ENCODE data around the gene ARMC12. TPM values are rescaled to one million over a fixed set of nuclear protein-coding genes. Genes with fewer than 3 reads are reported as not detected.

ARMC12 gene
- total RNA-seq, 3 donors from 2014 or later (not counting 1 experiment from before 2014, with no cell fraction given): 0.59 to 1.5 (median 0.64) TPM

DNA sequence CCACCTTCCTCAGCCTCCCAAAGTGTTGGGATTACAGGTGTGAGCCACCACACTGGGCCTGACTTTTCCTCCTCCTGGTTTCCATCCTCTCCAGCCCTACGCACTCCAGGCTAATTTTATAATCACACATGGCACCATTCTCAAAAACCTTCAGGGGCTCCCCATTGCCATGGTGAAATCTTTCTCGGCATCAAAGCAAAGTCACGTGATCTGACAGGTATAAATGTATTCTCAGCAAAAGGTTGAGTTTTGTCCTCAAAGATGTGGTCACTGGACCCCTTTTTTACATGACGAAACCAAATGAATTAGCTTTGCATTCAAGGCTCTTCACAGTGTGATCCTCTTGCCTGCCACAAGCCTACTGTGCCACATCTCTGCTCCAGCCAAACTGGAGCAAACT, 15.5 kb downstream of the ARMC12 start:
- intact Hi-C loops (cut with micrococcal nuclease): no loop called here
- H3K36me3 Mint-ChIP-seq: no peaks in the 10 kb centered on the region

GRCh38 chr6:35754452-35755277, 17.8 kb downstream of the ARMC12 start:
- Mint-ChIP-seq H3K4me3 (no peak overlapping the region), H3K4me1 (no peaks in the 10 kb centered on the region), H3K9me3 (no peaks in the 10 kb centered on the region), H3K27me3 (ENCODE audit: low read depth in 2 of 2) (peaks cover 0 to 13% of the 10 kb centered on the region in 2 donors), H3K27ac (no peak overlapping the region), H3K36me3 (no peaks in the 10 kb centered on the region)
- Histone ChIP-seq H3K9me3 (ENCODE audit: control insufficient read depth, insufficient read depth, low read length) (no peaks in the 10 kb centered on the region), H3K4me3 (ENCODE audit: low read length) (no peak overlapping the region), H3K36me3 (ENCODE audit: control insufficient read depth, insufficient read depth, low read length) (no peaks in the 10 kb centered on the region), H3K27me3 (ENCODE audit: control insufficient read depth, insufficient read depth, low read length) (no peaks in the 10 kb centered on the region), H3K4me1 (ENCODE audit: control insufficient read depth, insufficient read depth, low read length) (no peaks in the 10 kb centered on the region), H3K27ac (ENCODE audit: low read length) (no peak overlapping the region)
- intact Hi-C loops (cut with micrococcal nuclease): no loop called here
- WGBS (ENCODE audit: insufficient coverage): 86% methylated on average over 6 of the region's 6 CpGs
- TF ChIP-seq, protein P1, sequence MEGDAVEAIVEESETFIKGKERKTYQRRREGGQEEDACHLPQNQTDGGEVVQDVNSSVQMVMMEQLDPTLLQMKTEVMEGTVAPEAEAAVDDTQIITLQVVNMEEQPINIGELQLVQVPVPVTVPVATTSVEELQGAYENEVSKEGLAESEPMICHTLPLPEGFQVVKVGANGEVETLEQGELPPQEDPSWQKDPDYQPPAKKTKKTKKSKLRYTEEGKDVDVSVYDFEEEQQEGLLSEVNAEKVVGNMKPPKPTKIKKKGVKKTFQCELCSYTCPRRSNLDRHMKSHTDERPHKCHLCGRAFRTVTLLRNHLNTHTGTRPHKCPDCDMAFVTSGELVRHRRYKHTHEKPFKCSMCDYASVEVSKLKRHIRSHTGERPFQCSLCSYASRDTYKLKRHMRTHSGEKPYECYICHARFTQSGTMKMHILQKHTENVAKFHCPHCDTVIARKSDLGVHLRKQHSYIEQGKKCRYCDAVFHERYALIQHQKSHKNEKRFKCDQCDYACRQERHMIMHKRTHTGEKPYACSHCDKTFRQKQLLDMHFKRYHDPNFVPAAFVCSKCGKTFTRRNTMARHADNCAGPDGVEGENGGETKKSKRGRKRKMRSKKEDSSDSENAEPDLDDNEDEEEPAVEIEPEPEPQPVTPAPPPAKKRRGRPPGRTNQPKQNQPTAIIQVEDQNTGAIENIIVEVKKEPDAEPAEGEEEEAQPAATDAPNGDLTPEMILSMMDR (IDR thresholded peaks at IDR 0.05): no peak
- ATAC-seq (no peak), DNase-seq (no peak)

More for the DNA sequence above, 15.5 kb downstream of the ARMC12 start:
- no peaks in the 10 kb centered on the region for H3K9me3 ChIP-seq (ENCODE audit: control insufficient read depth, insufficient read depth, low read length)
- Mint-ChIP-seq H3K27me3 (ENCODE audit: low read depth in 2 of 2) (peaks cover 0 to 2% of the 10 kb centered on the region in 2 donors), H3K4me1 (no peaks in the 10 kb centered on the region), H3K27ac (no peak overlapping the region), H3K4me3 (no peak overlapping the region), H3K9me3 (peaks cover 0 to 4% of the 10 kb centered on the region in 2 donors)
- no peaks in the 10 kb centered on the region for H3K36me3 ChIP-seq (ENCODE audit: control insufficient read depth, insufficient read depth, low read length)
- no peaks in the 10 kb centered on the region for H3K4me1 ChIP-seq (ENCODE audit: control insufficient read depth, insufficient read depth, low read length)
- no peaks in the 10 kb centered on the region for H3K27me3 ChIP-seq (ENCODE audit: control insufficient read depth, insufficient read depth, low read length)
- no peak for DNase-seq
- H3K27ac ChIP-seq (ENCODE audit: low read length): no peak overlapping the region
- H3K4me3 ChIP-seq (ENCODE audit: low read length): no peak overlapping the region
- TF ChIP-seq, protein P1 (IDR thresholded peaks at IDR 0.05): no peak
- 90% methylated on average over 4 of the region's 4 CpGs for WGBS (ENCODE audit: insufficient coverage)
- ATAC-seq: no peak

DNA sequence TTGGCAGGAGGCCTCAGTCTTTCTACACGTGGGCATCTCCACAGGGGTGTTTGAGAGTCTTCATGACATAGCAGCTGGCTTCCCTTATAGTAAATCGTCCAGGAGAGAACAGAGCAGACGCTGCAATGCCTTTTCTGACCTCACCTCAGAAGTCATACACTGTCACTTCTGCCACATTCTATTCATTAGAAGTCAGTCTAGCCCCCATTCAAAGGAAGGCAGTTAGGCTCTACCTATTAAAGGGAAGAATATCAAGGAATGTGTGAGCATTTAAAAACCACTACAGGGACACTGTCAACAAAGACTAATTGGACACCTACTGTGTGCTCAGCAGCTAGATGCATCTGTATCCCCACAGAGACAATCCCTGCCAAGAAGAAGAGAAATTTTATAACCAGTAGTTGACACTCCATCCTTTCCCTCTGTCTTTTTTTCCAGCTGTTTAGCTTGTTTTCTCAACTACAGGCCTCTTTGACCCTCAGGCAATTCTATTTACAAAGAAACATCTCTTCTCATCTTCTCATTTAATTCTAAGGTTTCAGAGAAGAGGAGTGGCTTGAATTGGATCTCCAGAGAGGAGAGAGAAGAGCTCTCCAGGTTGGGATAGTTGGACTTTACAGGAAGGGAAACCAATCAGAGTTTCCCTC, 18.6 kb downstream of the ARMC12 start:
- Mint-ChIP-seq H3K27me3 (ENCODE audit: low read depth in 2 of 2) (peaks cover 4 to 20% of the 10 kb centered on the region in 2 donors), H3K4me1 (no peaks in the 10 kb centered on the region), H3K9me3 (no peaks in the 10 kb centered on the region), H3K4me3 (no peak overlapping the region), H3K27ac (no peak overlapping the region), H3K36me3 (no peaks in the 10 kb centered on the region)
- TF ChIP-seq, protein P1 (IDR thresholded peaks at IDR 0.05): no peak
- 85% methylated on average over 3 of the region's 3 CpGs for WGBS (ENCODE audit: insufficient coverage)
- no peaks in the 10 kb centered on the region for H3K27me3 ChIP-seq (ENCODE audit: control insufficient read depth, insufficient read depth, low read length)
- no peak overlapping the region for H3K4me3 ChIP-seq (ENCODE audit: low read length)
- H3K27ac ChIP-seq (ENCODE audit: low read length): no peak overlapping the region
- ATAC-seq (no peak), DNase-seq (no peak)
- intact Hi-C loops (cut with micrococcal nuclease): no loop called here
- no peaks in the 10 kb centered on the region for H3K4me1 ChIP-seq (ENCODE audit: control insufficient read depth, insufficient read depth, low read length)
- H3K36me3 ChIP-seq (ENCODE audit: control insufficient read depth, insufficient read depth, low read length): no peaks in the 10 kb centered on the region
- no peaks in the 10 kb centered on the region for H3K9me3 ChIP-seq (ENCODE audit: control insufficient read depth, insufficient read depth, low read length)
